Spleen (tissue), 11 donors: ENCODE results near the gene SLC22A7. TPM values are rescaled to one million over a fixed set of nuclear protein-coding genes. Genes with fewer than 3 reads are reported as not detected.
A peak's percentile ranks its signal among the peaks of the same experiment; 100 is the strongest.

Experiments used
- DNase-seq: peaks from one replicate; pipeline ENCODE4 v3.0.0-alpha.2; 2020
- H3K27ac ChIP-seq, 8 donors: fragments of 200-600 bp; sonication (generic) in 7 of 8; 1 replicate in 4 of 8; 2 replicates in 4 of 8; pipeline versions ENCODE4 v1.5.0 to v1.8.0; 2016 to 2021; ENCODE audit warnings: inconsistent platforms in 4 of 8, mild to moderate bottlenecking in 4 of 8, moderate library complexity in 1 of 8
- H3K27me3 ChIP-seq, 7 donors: fragments of 200-600 bp; sonication (generic) in 6 of 7; replicated peaks in 1 of 7; 1 replicate in 4 of 7; 2 replicates in 3 of 7; pipeline versions ENCODE4 v1.5.0 to v1.8.0; 2016 to 2021; ENCODE audit warnings: inconsistent platforms in 3 of 7, mild to moderate bottlenecking in 1 of 7
- H3K36me3 ChIP-seq, 6 donors: fragments of 200-600 bp; sonication (generic) in 5 of 6; 1 replicate in 4 of 6; 2 replicates in 2 of 6; pipeline versions ENCODE4 v1.5.0 to v1.8.0; 2016 to 2021; ENCODE audit warnings: inconsistent platforms in 2 of 6
- H3K4me1 ChIP-seq, 6 donors: fragments of 200-600 bp; sonication (generic) in 5 of 6; 1 replicate in 3 of 6; 2 replicates in 3 of 6; pipeline versions ENCODE4 v1.5.0 to v1.8.0; 2016 to 2021; ENCODE audit warnings: inconsistent platforms in 3 of 6
- H3K4me3 ChIP-seq, 8 donors: fragments of 200-600 bp; sonication (generic) in 7 of 8; 1 replicate in 4 of 8; 2 replicates in 4 of 8; pipeline versions ENCODE4 v1.5.0 to v1.8.0; 2016 to 2021; ENCODE audit warnings: inconsistent platforms in 4 of 8, mild to moderate bottlenecking in 4 of 8, moderate library complexity in 2 of 8
- H3K9me3 ChIP-seq, 8 donors: fragments of 200-600 bp; sonication (generic) in 7 of 8; 1 replicate in 4 of 8; 2 replicates in 4 of 8; pipeline versions ENCODE4 v1.5.0 to v1.8.0; 2016 to 2021; ENCODE audit warnings: inconsistent platforms in 4 of 8
- CTCF ChIP-seq, 11 experiments: fragments of 200-600 bp in 7 of 11; fragments of 450-650 bp in 4 of 11; sonication (generic) in 4 of 11; IDR thresholded peaks in 8 of 11; conservative IDR thresholded peaks in 3 of 11; 1 replicate in 7 of 11; 2 replicates in 4 of 11; pipeline versions ENCODE4 v1.4.0 to v1.8.0; 2016 to 2021; ENCODE audit warnings: antibody characterized with exemption in 11 of 11, inconsistent platforms in 4 of 11, mild to moderate bottlenecking in 1 of 11
- POLR2A ChIP-seq, 3 donors: fragments of 450-650 bp; IDR thresholded peaks; one replicate each; pipeline ENCODE4 v1.5.1; 2017; ENCODE audit warnings: antibody characterized with exemption in 3 of 3, mild to moderate bottlenecking in 1 of 3
- POLR2AphosphoS5 ChIP-seq, 3 donors: sonication (generic); formaldehyde crosslinking; IDR thresholded peaks; one replicate each; pipeline ENCODE4 v1.5.1; 2017; ENCODE audit warnings: antibody characterized with exemption in 3 of 3
- WGBS, 5 donors: extraction: QIAGEN DNeasy Blood & Tissue Kit in 3 of 5; methylation state at CpG; one replicate each; pipeline versions ENCODE4 v1.1.5 to v1.1.7; 2013 to 2018; 5-methylcytosine and 5-hydroxymethylcytosine counted together
- intact Hi-C: fragments of 100-400 bp; cut with DNase I; formaldehyde crosslinking; loops from one replicate; pipeline ENCODE4 v1.15.0; 2023; ENCODE audit warnings: low total_unique reads
- polyA plus RNA-seq, 3 donors: library from polyadenylated mRNA; stranded (reverse); fragments of 200-250 nt; gene quantifications; one replicate each; pipeline ENCODE4 v1.2.1, GENCODE V29; 2013
- total RNA-seq, 7 donors: library from RNA; depleted of rRNA in 3 of 7; stranded (reverse); fragments of >200 nt in 3 of 7; fragmentation: NEBNext Ultra II Directional in 4 of 7; extraction: Animal tissue kit (Norgen Biotek cat#: 25700) in 4 of 7; gene quantifications; one replicate each; pipeline versions ENCODE4 v1.1.0 to v1.2.1, GENCODE V29; 2016 to 2021
- donor health status: healthy with polysubstance abuse.
- donor health status: DM: no; HTN: no; CAD: no; lungs with moderate emphysema.
- donor health status: DM: no; HTN: no; CAD: no.
- donor health status: Bipolar disorder and iron deficiency.
- donor health status: healthy.
- donor health status: DM: no; HTN: no; CAD: no.
- donor health status: DM: yes; HTN: yes; CAD: no.

SLC22A7 gene
- total and polyA plus RNA-seq, 10 donors, result not detected

GRCh38 chr6:43253401-43253800 is 44.7 kb upstream of the SLC22A7 start:
- Histone ChIP-seq H3K4me3 (no peak overlapping the region), H3K4me1 (peaks cover 0 to 6% (median 0%) of the 10 kb centered on the region in 6 donors), H3K36me3 (no peaks in the 10 kb centered on the region), H3K9me3 (no peaks in the 10 kb centered on the region), H3K27ac (no peak overlapping the region), H3K27me3 (peaks cover 0 to 54% (median 7%) of the 10 kb centered on the region in 7 donors)
- 86 to 97% (median 91%) methylated on average over 4 to 11 of the region's 11 CpGs for WGBS, 5 donors
- peak; percentile 62 for DNase-seq
- intact Hi-C loops, result no loop called here
- TF ChIP-seq CTCF (IDR thresholded peaks at IDR 0.05 in 8 of 11, conservative IDR thresholded peaks at IDR 0.05 in 3 of 11), result no peak
- TF ChIP-seq POLR2A (IDR thresholded peaks at IDR 0.05), result no peak
- no peak for TF ChIP-seq POLR2AphosphoS5 (IDR thresholded peaks at IDR 0.05)

- Histone ChIP-seq H3K36me3 (no peaks in the 10 kb centered on the region), H3K9me3 (no peaks in the 10 kb centered on the region), H3K27me3 (peaks cover 0 to 50% (median 7%) of the 10 kb centered on the region in 7 donors), H3K4me1 (peaks cover 0 to 6% (median 0%) of the 10 kb centered on the region in 6 donors), H3K4me3 (no peak overlapping the region), H3K27ac (no peak overlapping the region)
- 80 to 91% (median 88%) methylated on average over 9 to 15 of the region's 15 CpGs for WGBS, 5 donors
- DNase-seq, result peak; percentile 68
- TF ChIP-seq POLR2AphosphoS5 (IDR thresholded peaks at IDR 0.05), result no peak
- TF ChIP-seq CTCF (IDR thresholded peaks at IDR 0.05 in 8 of 11, conservative IDR thresholded peaks at IDR 0.05 in 3 of 11), result no peak
- TF ChIP-seq POLR2A (IDR thresholded peaks at IDR 0.05), result no peak
- intact Hi-C loops, result no loop called here
Observed at GRCh38 chr6:43254138-43254817, 43.8 kb upstream of the SLC22A7 start.

- TF ChIP-seq CTCF (IDR thresholded peaks at IDR 0.05 in 8 of 11, conservative IDR thresholded peaks at IDR 0.05 in 3 of 11) (no peak), POLR2AphosphoS5 (IDR thresholded peaks at IDR 0.05) (no peak), POLR2A (IDR thresholded peaks at IDR 0.05) (no peak)
- whole genome bisulfite sequencing, 5 donors, result 80 to 84% (median 82%) methylated on average over 11 of the region's 11 CpGs
- peaks cover 0 to 50% (median 7%) of the 10 kb centered on the region in 7 donors for H3K27me3 ChIP-seq
- H3K4me1 ChIP-seq, result peaks cover 0 to 6% (median 0%) of the 10 kb centered on the region in 6 donors
- DNase-seq, result no peak
- H3K36me3 ChIP-seq, result no peaks in the 10 kb centered on the region
- H3K4me3 ChIP-seq, result no peak overlapping the region
- H3K27ac ChIP-seq, result no peak overlapping the region
- intact Hi-C loops, result no loop called here
- no peaks in the 10 kb centered on the region for H3K9me3 ChIP-seq
Observed at GRCh38 chr6:43254846-43255245, 43.2 kb upstream of the SLC22A7 start.

- Histone ChIP-seq H3K4me3 (no peak overlapping the region), H3K27ac (no peak overlapping the region), H3K4me1 (peaks cover 0 to 6% (median 0%) of the 10 kb centered on the region in 6 donors), H3K27me3 (peaks cover 0 to 46% (median 7%) of the 10 kb centered on the region in 7 donors), H3K36me3 (no peaks in the 10 kb centered on the region), H3K9me3 (no peaks in the 10 kb centered on the region)
- no peak for TF ChIP-seq POLR2A (IDR thresholded peaks at IDR 0.05)
- 66 to 84% (median 80%) methylated on average over 7 to 11 of the region's 11 CpGs for WGBS, 5 donors
- peak; percentile 58 for DNase-seq
- intact Hi-C loops, result no loop called here
Observed at GRCh38 chr6:43255408-43256054, 42.5 kb upstream of the SLC22A7 start.
